ENCODE data around the gene FSCN2. TPM values are rescaled to one million over a fixed set of nuclear protein-coding genes. Genes with fewer than 3 reads are reported as not detected.
A peak's percentile ranks its signal among the peaks of the same experiment; 100 is the strongest.

The FSCN2 gene
- total RNA-seq, 2 experiments from 2014 or later: 1.6 to 6.7 TPM

GRCh38 chr17:81515530-81516041 is 12.6 kb upstream of the FSCN2 start:
- Histone ChIP-seq H2AFZ (ENCODE audit: low read length) (no peak overlapping the region; the same call in 1 of the 2 replicates), H3K36me3 (ENCODE audit: insufficient read depth, low read length) (peaks cover 20% of the 10 kb centered on the region)
- POLR2A ChIA-PET: interaction anchor here (1.0 to 1.3 kb wide), 2 partner anchors 31 to 37 kb away, joined by 5 to 7 read pairs; partner anchors contain the start of gene FAAP100

GRCh38 chr17:81516439-81516838 is 11.7 kb upstream of the FSCN2 start:
- POLR2A ChIA-PET: interaction anchor here (1.3 kb wide), 1 partner anchor 32 kb away, joined by 7 read pairs; no protein-coding TSS in a partner anchor

More at GRCh38 chr17:81515530-81516041, 12.6 kb upstream of the FSCN2 start:
- CTCF ChIA-PET (ENCODE audit: unreplicated experiment): no interaction called here
- peaks cover 17% of the 10 kb centered on the region for H4K20me1 ChIP-seq (ENCODE audit: insufficient read depth, low read length)
- H3K9me2 ChIP-seq (ENCODE audit: insufficient read depth, low read length): no peaks in the 10 kb centered on the region
- peaks cover 70% of the 10 kb centered on the region for H3K4me1 ChIP-seq (ENCODE audit: insufficient read depth, low read length, poor library complexity, severe bottlenecking)
- no peaks in the 10 kb centered on the region for H3K9me3 ChIP-seq (ENCODE audit: low read length)
- no peak for TF ChIP-seq CTCF (conservative IDR thresholded peaks at IDR 0.05; ENCODE audit: low read length)
- no peak for TF ChIP-seq EZH2phosphoT487 (IDR thresholded peaks at IDR 0.05; ENCODE audit: borderline replicate concordance, low read depth, low read length)
- peak overlapping the region; percentile 80 for H3K4me2 ChIP-seq (ENCODE audit: low read length)
- peak overlapping the region; percentile 89 for H3K27ac ChIP-seq (ENCODE audit: low read depth, low read length, poor library complexity, severe bottlenecking)
- BruUV-seq (replicated peaks): no TSS peak
- intact Hi-C loops (cut with micrococcal nuclease; ENCODE audit: unreplicated experiment): loop anchor here (2.0 to 10.0 kb wide), 4 partner anchors 83 to 357 kb away; partner anchors contain the start of genes ARHGDIA, ARL16, BAHCC1 and HGS
- H3K4me3 ChIP-seq (ENCODE audit: low read depth, low read length, poor library complexity, severe bottlenecking): peak overlapping the region; percentile 90
- no peak for DNase-seq (ENCODE audit: low spot score)
- H3K79me2 ChIP-seq (ENCODE audit: insufficient read depth, low read depth, low read length): peaks cover 38% of the 10 kb centered on the region

More at GRCh38 chr17:81516439-81516838, 11.7 kb upstream of the FSCN2 start:
- H3K27ac ChIP-seq (ENCODE audit: low read depth, low read length, poor library complexity, severe bottlenecking): peak overlapping the region; percentile 89
- TF ChIP-seq CTCF (conservative IDR thresholded peaks at IDR 0.05; ENCODE audit: low read length) (no peak), EZH2phosphoT487 (IDR thresholded peaks at IDR 0.05; ENCODE audit: borderline replicate concordance, low read depth, low read length) (no peak)
- H2AFZ ChIP-seq (ENCODE audit: low read length): no peak overlapping the region
- no peak for DNase-seq (ENCODE audit: low spot score)
- H4K20me1 ChIP-seq (ENCODE audit: insufficient read depth, low read length): peaks cover 8% of the 10 kb centered on the region
- H3K9me3 ChIP-seq (ENCODE audit: low read length): no peaks in the 10 kb centered on the region
- H3K9me2 ChIP-seq (ENCODE audit: insufficient read depth, low read length): no peaks in the 10 kb centered on the region
- H3K4me3 ChIP-seq (ENCODE audit: low read depth, low read length, poor library complexity, severe bottlenecking): peak overlapping the region; percentile 90
- intact Hi-C loops (cut with micrococcal nuclease; ENCODE audit: unreplicated experiment): loop anchor here (2.0 to 10.0 kb wide), 4 partner anchors 82 to 356 kb away; partner anchors contain the start of genes ARHGDIA, ARL16, BAHCC1 and HGS
- H3K36me3 ChIP-seq (ENCODE audit: insufficient read depth, low read length): peaks cover 11% of the 10 kb centered on the region
- peak overlapping the region; percentile 80 for H3K4me2 ChIP-seq (ENCODE audit: low read length)
- CTCF ChIA-PET (ENCODE audit: unreplicated experiment): no interaction called here
- BruUV-seq (replicated peaks): no TSS peak
- peaks cover 30% of the 10 kb centered on the region for H3K79me2 ChIP-seq (ENCODE audit: insufficient read depth, low read depth, low read length)
- peaks cover 70% of the 10 kb centered on the region for H3K4me1 ChIP-seq (ENCODE audit: insufficient read depth, low read length, poor library complexity, severe bottlenecking)

All from OCI-LY7 (cell line).